ENCODE measurements around the gene HOXC13. TPM values are rescaled to one million over a fixed set of nuclear protein-coding genes. Genes with fewer than 3 reads are reported as not detected.

HOXC13 gene
- total and polyA plus RNA-seq, 9 of the 15 experiments (the other 6 are each of a cell fraction or from before 2014, with no cell fraction given): 0.03 to 0.29 (median 0.17) TPM; not detected in 2

- TF ChIP-seq, protein P1, sequence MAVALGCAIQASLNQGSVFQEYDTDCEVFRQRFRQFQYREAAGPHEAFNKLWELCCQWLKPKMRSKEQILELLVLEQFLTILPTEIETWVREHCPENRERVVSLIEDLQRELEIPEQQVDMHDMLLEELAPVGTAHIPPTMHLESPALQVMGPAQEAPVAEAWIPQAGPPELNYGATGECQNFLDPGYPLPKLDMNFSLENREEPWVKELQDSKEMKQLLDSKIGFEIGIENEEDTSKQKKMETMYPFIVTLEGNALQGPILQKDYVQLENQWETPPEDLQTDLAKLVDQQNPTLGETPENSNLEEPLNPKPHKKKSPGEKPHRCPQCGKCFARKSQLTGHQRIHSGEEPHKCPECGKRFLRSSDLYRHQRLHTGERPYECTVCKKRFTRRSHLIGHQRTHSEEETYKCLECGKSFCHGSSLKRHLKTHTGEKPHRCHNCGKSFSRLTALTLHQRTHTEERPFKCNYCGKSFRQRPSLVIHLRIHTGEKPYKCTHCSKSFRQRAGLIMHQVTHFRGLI (CRISPR knock-in tag; IDR thresholded peaks at IDR 0.05): no peak
- TF ChIP-seq, protein P2, sequence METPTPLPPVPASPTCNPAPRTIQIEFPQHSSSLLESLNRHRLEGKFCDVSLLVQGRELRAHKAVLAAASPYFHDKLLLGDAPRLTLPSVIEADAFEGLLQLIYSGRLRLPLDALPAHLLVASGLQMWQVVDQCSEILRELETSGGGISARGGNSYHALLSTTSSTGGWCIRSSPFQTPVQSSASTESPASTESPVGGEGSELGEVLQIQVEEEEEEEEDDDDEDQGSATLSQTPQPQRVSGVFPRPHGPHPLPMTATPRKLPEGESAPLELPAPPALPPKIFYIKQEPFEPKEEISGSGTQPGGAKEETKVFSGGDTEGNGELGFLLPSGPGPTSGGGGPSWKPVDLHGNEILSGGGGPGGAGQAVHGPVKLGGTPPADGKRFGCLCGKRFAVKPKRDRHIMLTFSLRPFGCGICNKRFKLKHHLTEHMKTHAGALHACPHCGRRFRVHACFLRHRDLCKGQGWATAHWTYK (CRISPR knock-in tag; IDR thresholded peaks at IDR 0.05): no peak
- TF ChIP-seq ZNF699 (CRISPR knock-in tag; IDR thresholded peaks at IDR 0.05; ENCODE audit: insufficient replicate concordance): no peak
Measured at GRCh38 chr12:53951577-53952334, 13.1 kb downstream of the HOXC13 start (continued).

- Histone ChIP-seq H3K4me1 (replicated peaks in 1 of 2; ENCODE audit: control insufficient read depth in 2 of 2, insufficient read depth in 2 of 2, low read length in 2 of 2) (peaks cover 12 to 47% of the 10 kb centered on the region in 2 experiments; a peak in 4 of 5 replicates), H4K20me1 (replicated peaks; ENCODE audit: control insufficient read depth, insufficient read depth, low read length) (peaks cover 7% of the 10 kb centered on the region), H3K36me3 (ENCODE audit: control insufficient read depth, insufficient read depth, low read length) (no peaks in the 10 kb centered on the region), H3K9me1 (ENCODE audit: control insufficient read depth, insufficient read depth, low read length) (no peaks in the 10 kb centered on the region), H3K9me3 (replicated peaks; ENCODE audit: control insufficient read depth, insufficient read depth, low read depth, low read length) (no peaks in the 10 kb centered on the region), H3K79me2 (ENCODE audit: control insufficient read depth, insufficient read depth, low read length) (no peaks in the 10 kb centered on the region), H3K9ac (ENCODE audit: insufficient read depth in 1 of 2, low read depth in 2 of 2, low read length in 2 of 2) (no peak overlapping the region), H3K27me3 (ENCODE audit: control insufficient read depth in 2 of 2, insufficient read depth in 2 of 2, low read length in 2 of 2) (peaks cover 53 to 68% of the 10 kb centered on the region in 2 experiments), H2AFZ (ENCODE audit: low read depth, low read length) (no peak overlapping the region), H3K4me3 (no peak overlapping the region), H3K4me2 (ENCODE audit: insufficient read depth, low read length) (no peak overlapping the region), H3K27ac (ENCODE audit: extremely low read depth, low read depth, low read length) (no peak overlapping the region)
- peak; percentile 29; the same call in 1 of the 3 replicates for ATAC-seq
- WGBS (ENCODE audit: insufficient coverage, low coverage, missing lambda C conversion rate): 18% methylated on average over 13 of the region's 13 CpGs
- no TSS peak for BruUV-seq (replicated peaks)
- POLR2A ChIA-PET: interaction anchor here (0.7 to 1.5 kb wide), 5 partner anchors 11 to 182 kb away, joined by 3 to 4 read pairs (median 3); no protein-coding TSS in a partner anchor
- in situ Hi-C loops (cut with MboI) (no loop called here), intact Hi-C loops (cut with micrococcal nuclease) (loop anchor here (1.0 kb wide), 1 partner anchor 185 kb away; no protein-coding TSS in a partner anchor)
- CTCF ChIA-PET (ENCODE audit: low intra/inter-chr PET ratio): no interaction called here
- FAIRE-seq: no peak
- peak in 1 of 4 experiments; percentile 26 for DNase-seq (ENCODE audit: extremely low read depth in 1 of 4, low spot score in 3 of 4)
- TF ChIP-seq ZNF197 (CRISPR knock-in tag; IDR thresholded peaks at IDR 0.05; ENCODE audit: low read depth): no peak
- no peak for TF ChIP-seq ZEB2 (IDR thresholded peaks at IDR 0.05)
- 0 out of 6 replicates have a peak, but pooled peaks of 1 of the 3 experiments have one; percentile 21 for TF ChIP-seq CTCF (IDR thresholded peaks at IDR 0.05 in 2 of 3, conservative IDR thresholded peaks at IDR 0.05 in 1 of 3; ENCODE audit: insufficient read depth in 2 of 3, low read depth in 1 of 3, low read length in 3 of 3)
- TF ChIP-seq ZNF184 (CRISPR knock-in tag; IDR thresholded peaks at IDR 0.05): no peak
- TF ChIP-seq, protein P3, sequence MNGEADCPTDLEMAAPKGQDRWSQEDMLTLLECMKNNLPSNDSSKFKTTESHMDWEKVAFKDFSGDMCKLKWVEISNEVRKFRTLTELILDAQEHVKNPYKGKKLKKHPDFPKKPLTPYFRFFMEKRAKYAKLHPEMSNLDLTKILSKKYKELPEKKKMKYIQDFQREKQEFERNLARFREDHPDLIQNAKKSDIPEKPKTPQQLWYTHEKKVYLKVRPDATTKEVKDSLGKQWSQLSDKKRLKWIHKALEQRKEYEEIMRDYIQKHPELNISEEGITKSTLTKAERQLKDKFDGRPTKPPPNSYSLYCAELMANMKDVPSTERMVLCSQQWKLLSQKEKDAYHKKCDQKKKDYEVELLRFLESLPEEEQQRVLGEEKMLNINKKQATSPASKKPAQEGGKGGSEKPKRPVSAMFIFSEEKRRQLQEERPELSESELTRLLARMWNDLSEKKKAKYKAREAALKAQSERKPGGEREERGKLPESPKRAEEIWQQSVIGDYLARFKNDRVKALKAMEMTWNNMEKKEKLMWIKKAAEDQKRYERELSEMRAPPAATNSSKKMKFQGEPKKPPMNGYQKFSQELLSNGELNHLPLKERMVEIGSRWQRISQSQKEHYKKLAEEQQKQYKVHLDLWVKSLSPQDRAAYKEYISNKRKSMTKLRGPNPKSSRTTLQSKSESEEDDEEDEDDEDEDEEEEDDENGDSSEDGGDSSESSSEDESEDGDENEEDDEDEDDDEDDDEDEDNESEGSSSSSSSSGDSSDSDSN (IDR thresholded peaks at IDR 0.05; ENCODE audit: borderline replicate concordance in 1 of 2, low read depth in 2 of 2, low read length in 2 of 2): 0 out of 4 replicates have a peak, but pooled peaks of 1 of the 2 experiments have one; percentile 36
Measured at GRCh38 chr12:53952335-53952694, 13.7 kb downstream of the HOXC13 start.

Data from K562 (cell line).